HEK293T (cell line): ENCODE results near the gene KCND2.

ENCODE experiments used
- CTCF ChIA-PET: fragments of 350-600 bp; formaldehyde crosslinking; extraction: SDS; loops from one replicate; lab custom pipeline; 2021; ENCODE audit warnings: antibody characterized with exemption, inconsistent platforms; lab: Yijun Ruan, JAX
- POLR2A ChIA-PET: fragments of 350-600 bp; formaldehyde crosslinking; extraction: SDS; loops from one replicate; lab custom pipeline; 2020; ENCODE audit warnings: antibody characterized with exemption, inconsistent platforms; lab: Yijun Ruan, JAX
- DNase-seq: peaks from one replicate; pipeline ENCODE4 v3.0.0; 2012; ENCODE audit warnings: mixed read lengths; ENCODE audit errors: extremely low spot score
- ARNT ChIP-seq: fragments of 450-650 bp; IDR thresholded peaks from 2 replicates; pipeline ENCODE4 v1.6.1; 2017; ENCODE audit warnings: mild to moderate bottlenecking
- BHLHE40 ChIP-seq: fragments of 450-650 bp; IDR thresholded peaks from 2 replicates; pipeline ENCODE4 v1.6.1; 2016; ENCODE audit warnings: mild to moderate bottlenecking, moderate library complexity, borderline replicate concordance
- CTBP1 ChIP-seq: fragments of 450-650 bp; IDR thresholded peaks from 2 replicates; pipeline ENCODE4 v1.6.1; 2016; ENCODE audit warnings: borderline replicate concordance
- ELF4 ChIP-seq: fragments of 450-650 bp; IDR thresholded peaks from 2 replicates; pipeline ENCODE4 v1.6.1; 2017; ENCODE audit warnings: antibody characterized with exemption
- FOXA1 ChIP-seq: fragments of 450-650 bp; IDR thresholded peaks from 2 replicates; pipeline ENCODE4 v1.6.1; 2016; ENCODE audit warnings: mild to moderate bottlenecking
- FOXK2 ChIP-seq: fragments of 450-650 bp; IDR thresholded peaks from 2 replicates; pipeline ENCODE4 v1.6.1; 2016; ENCODE audit warnings: mild to moderate bottlenecking
- FOXM1 ChIP-seq: fragments of 450-650 bp; IDR thresholded peaks from 2 replicates; pipeline ENCODE4 v1.6.1; 2017; ENCODE audit warnings: mild to moderate bottlenecking, borderline replicate concordance
- HDGF ChIP-seq: fragments of 450-650 bp; IDR thresholded peaks from 2 replicates; pipeline ENCODE4 v1.6.1; 2017; ENCODE audit warnings: antibody characterized with exemption, borderline replicate concordance
- L3MBTL2 ChIP-seq: fragments of 450-650 bp; conservative IDR thresholded peaks from 2 replicates; pipeline ENCODE4 v1.6.1; 2016; ENCODE audit warnings: mild to moderate bottlenecking
- LEF1 ChIP-seq: fragments of 450-650 bp; IDR thresholded peaks from 2 replicates; pipeline ENCODE4 v1.6.1; 2017; ENCODE audit warnings: mild to moderate bottlenecking, borderline replicate concordance
- NFRKB ChIP-seq: fragments of 450-650 bp; IDR thresholded peaks from 2 replicates; pipeline ENCODE4 v1.6.1; 2016; ENCODE audit warnings: mild to moderate bottlenecking, moderate library complexity
- PKNOX1 ChIP-seq: fragments of 450-650 bp; IDR thresholded peaks from 2 replicates; pipeline ENCODE4 v1.6.1; 2016
- SP1 ChIP-seq: fragments of 450-650 bp; IDR thresholded peaks from 2 replicates; pipeline ENCODE4 v1.6.1; 2017
- SUZ12 ChIP-seq: fragments of 450-650 bp; IDR thresholded peaks from 2 replicates; pipeline ENCODE4 v1.6.1; 2016; ENCODE audit warnings: mild to moderate bottlenecking
- TARDBP ChIP-seq: fragments of 450-650 bp; IDR thresholded peaks from 2 replicates; pipeline ENCODE4 v1.6.1; 2016
- ZNF384 ChIP-seq: fragments of 450-650 bp; IDR thresholded peaks from 2 replicates; pipeline ENCODE4 v1.6.1; 2016

KCND2 gene

DNA sequence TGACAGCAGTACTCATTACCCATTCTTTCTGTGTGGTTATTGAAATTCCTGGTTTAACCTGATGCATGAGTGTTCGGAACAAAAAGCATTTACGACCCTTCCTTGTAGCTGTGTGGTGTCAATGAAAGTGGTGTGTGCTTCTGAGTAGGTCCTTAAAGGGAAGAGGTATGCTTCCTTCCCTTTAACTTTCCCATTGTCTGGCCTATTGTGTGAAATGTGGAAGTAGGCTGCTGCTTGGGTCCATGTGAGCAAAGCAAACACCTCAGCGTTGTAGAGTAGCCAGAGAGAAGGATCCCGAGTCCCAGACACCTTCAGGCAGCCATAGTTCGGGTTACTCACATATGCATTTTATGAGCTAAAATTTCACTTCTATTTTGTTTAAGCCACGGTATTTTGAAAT, 510.3 kb downstream of the KCND2 start:
- CTCF ChIA-PET: interaction anchor here (1.8 kb wide), 1 partner anchor 9 kb away, joined by 9 read pairs; no protein-coding TSS in a partner anchor
- POLR2A ChIA-PET: no interaction called here
- no peak for DNase-seq
- TF ChIP-seq LEF1 (no peak), SUZ12 (no peak), TARDBP (no peak)

DNA sequence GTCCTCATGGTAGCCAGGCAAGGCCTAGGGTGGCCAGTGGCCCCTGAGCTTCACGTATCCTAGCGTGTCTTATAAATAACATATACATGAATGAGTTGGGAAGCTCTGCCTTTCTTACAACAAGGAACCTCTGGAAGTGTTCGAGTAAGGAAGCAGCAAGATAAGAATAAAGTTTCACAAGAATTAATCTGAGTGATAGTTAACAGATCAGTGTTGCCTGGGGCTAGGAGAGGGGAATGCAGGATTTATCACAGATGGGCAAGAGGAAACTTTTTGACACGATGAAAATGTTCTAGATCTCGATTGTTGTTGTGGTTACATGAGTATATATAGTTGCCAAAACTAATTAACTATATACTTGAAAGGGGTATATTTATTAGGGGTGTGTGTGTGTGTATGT, 510.7 kb downstream of the KCND2 start:
- ChIA-PET POLR2A (no interaction called here), CTCF (interaction anchor here (1.8 kb wide), 1 partner anchor 8 kb away, joined by 9 read pairs; no protein-coding TSS in a partner anchor)
- no peak for DNase-seq
- TF ChIP-seq ELF4: no peak
- TF ChIP-seq SUZ12: no peak
- TF ChIP-seq FOXM1: no peak
- TF ChIP-seq BHLHE40: no peak
- no peak for TF ChIP-seq NFRKB
- TF ChIP-seq ZNF384: no peak
- TF ChIP-seq SP1: no peak
- no peak for TF ChIP-seq TARDBP
- no peak for TF ChIP-seq L3MBTL2
- no peak for TF ChIP-seq HDGF

DNA sequence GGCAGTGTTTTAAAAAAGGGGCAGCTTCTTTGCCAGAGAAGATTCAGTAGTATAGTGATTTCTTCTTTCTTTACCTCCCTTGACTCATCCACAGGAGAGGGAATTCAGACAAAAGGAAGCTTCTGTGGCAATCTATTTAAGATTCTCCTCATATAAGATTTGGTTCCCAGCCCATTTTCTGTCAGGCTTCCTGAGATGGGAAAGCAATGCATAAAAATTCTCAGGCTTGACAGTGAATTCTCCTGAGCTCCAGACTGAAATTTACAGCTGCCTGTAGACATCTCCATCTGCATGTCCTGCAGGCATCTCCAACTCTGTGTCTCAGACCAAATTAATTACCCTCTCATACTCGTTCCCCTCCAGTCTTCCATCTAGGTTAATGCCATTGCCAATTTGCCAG, 512.1 kb downstream of the KCND2 start:
- ChIA-PET CTCF (no interaction called here), POLR2A (no interaction called here)
- TF ChIP-seq NFRKB (no peak), PKNOX1 (no peak)
- no peak for DNase-seq

DNA sequence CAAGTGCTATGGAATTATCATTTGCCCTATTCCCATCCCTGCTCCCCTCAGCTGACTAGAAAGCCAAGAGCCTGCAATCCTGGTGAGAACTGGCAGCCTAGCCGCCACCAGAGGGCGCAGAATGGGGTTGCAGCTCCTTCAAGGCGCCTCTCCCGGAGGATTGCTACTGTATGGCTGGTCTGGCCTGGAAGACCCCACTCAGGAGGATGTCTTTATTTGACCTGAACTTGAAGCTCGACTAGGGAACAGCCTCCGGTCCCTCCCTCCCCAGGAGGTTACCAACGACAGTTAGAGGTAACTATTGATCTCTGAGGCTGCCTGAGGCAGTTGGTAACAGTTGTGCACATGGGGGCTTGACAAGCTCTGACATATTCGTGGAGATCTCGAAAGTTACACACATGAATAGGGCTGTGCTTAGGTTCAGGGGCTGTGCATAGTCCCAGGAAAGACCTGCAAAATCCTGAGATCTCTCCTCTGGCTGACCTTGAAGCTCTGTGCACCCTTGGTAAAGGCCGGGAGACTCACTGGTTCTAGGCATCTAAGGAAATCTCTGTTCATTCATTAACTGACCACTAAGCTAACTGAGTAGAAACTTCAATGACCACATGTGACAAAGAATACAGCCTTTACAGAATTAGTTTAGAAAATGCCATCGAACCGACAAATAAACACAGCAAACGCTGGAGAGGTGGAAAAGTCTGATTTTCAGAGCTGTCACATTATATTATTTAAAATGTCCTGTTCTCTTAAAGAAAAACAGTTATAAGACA, 519.3 kb downstream of the KCND2 start:
- peak; percentile 77 for DNase-seq
- TF ChIP-seq LEF1 (no peak), HDGF (no peak), SUZ12 (no peak), PKNOX1 (no peak), ARNT (no peak), ELF4 (no peak), ZNF384 (no peak), L3MBTL2 (no peak), SP1 (no peak), FOXK2 (no peak), FOXA1 (no peak), CTBP1 (no peak), NFRKB (no peak)
- CTCF ChIA-PET: interaction anchor here (0.9 to 1.9 kb wide), 10 partner anchors 9 to 290 kb away, joined by 3 to 15 read pairs (median 4); no protein-coding TSS in a partner anchor
- POLR2A ChIA-PET: interaction anchor here (1.2 kb wide), 1 partner anchor 158 kb away, joined by 5 read pairs; the partner anchor contains the start of gene ING3

- ChIA-PET CTCF (interaction anchor here (0.6 to 1.9 kb wide), 7 partner anchors 13 to 289 kb away, joined by 3 to 15 read pairs (median 4); no protein-coding TSS in a partner anchor), POLR2A (interaction anchor here (1.2 kb wide), 1 partner anchor 158 kb away, joined by 5 read pairs; the partner anchor contains the start of gene ING3)
- TF ChIP-seq ELF4 (no peak), FOXA1 (no peak), ARNT (no peak), FOXK2 (no peak), FOXM1 (no peak), L3MBTL2 (no peak), TARDBP (no peak), NFRKB (no peak), CTBP1 (no peak), LEF1 (no peak), PKNOX1 (no peak), SP1 (no peak), ZNF384 (no peak), BHLHE40 (no peak), HDGF (no peak), SUZ12 (no peak)
- DNase-seq: no peak
Measured at GRCh38 chr7:120792861-120793130, 519.8 kb downstream of the KCND2 start.

DNA sequence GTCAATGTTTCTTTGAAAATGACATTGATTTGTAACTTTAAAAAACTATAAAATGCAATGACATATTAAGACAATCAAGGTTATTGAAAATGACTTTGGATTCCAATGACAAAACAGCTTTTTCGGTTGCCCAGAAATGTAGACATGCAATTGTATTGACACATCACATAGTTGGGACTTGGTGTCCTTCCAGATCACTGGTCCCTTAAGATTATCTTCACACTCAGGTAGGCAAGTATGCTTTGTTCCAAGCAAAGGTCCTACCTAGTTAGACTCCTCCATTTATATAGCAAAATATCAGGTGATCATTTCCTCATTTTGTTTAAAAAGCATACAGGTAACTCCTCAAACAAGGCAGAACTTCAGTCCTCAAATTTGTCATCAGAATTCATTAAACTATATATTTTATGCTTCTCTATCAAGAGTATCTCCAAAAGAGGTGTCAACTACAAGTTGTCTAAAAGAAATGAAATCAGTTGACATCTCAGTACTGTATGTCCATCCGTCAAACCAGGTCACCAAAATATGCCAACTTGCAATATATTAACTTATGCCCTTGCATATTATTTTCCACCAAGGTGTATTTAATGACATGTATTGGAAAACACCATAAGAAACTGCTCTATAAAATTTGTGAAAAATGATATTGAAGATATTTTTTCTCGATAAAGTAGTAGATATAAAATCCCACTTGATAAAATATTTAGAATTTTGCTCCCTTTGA, 520.4 kb downstream of the KCND2 start:
- CTCF ChIA-PET: interaction anchor here (0.6 to 1.9 kb wide), 2 partner anchors 13 to 135 kb away, joined by 4 to 15 read pairs; no protein-coding TSS in a partner anchor
- TF ChIP-seq SP1 (no peak), FOXM1 (no peak)

More for the DNA sequence above, 520.4 kb downstream of the KCND2 start:
- POLR2A ChIA-PET: no interaction called here
- no peak for DNase-seq
